ENCODE data around the gene FKBP11. TPM values are rescaled to one million over a fixed set of nuclear protein-coding genes. Genes with fewer than 3 reads are reported as not detected.

FKBP11 gene
- total RNA-seq, 3 donors from 2014 or later, result 3.7 to 15.7 (median 13.5) TPM

GRCh38 chr12:48930475-48930874 is 5.2 kb upstream of the FKBP11 start:
- H3K4me3 ChIP-seq, result no peak overlapping the region
- H3K4me1 ChIP-seq, result no peaks in the 10 kb centered on the region
- no peaks in the 10 kb centered on the region for H3K27me3 ChIP-seq
- intact Hi-C loops (cut with DNase I; ENCODE audit: low total_unique reads), result no loop called here
- no peak for DNase-seq (ENCODE audit: low spot score in 2 of 2)
- no peaks in the 10 kb centered on the region for H3K36me3 ChIP-seq
- TF ChIP-seq POLR2A (IDR thresholded peaks at IDR 0.05) (no peak), POLR2AphosphoS5 (IDR thresholded peaks at IDR 0.05) (no peak)
- TF ChIP-seq, protein P1, sequence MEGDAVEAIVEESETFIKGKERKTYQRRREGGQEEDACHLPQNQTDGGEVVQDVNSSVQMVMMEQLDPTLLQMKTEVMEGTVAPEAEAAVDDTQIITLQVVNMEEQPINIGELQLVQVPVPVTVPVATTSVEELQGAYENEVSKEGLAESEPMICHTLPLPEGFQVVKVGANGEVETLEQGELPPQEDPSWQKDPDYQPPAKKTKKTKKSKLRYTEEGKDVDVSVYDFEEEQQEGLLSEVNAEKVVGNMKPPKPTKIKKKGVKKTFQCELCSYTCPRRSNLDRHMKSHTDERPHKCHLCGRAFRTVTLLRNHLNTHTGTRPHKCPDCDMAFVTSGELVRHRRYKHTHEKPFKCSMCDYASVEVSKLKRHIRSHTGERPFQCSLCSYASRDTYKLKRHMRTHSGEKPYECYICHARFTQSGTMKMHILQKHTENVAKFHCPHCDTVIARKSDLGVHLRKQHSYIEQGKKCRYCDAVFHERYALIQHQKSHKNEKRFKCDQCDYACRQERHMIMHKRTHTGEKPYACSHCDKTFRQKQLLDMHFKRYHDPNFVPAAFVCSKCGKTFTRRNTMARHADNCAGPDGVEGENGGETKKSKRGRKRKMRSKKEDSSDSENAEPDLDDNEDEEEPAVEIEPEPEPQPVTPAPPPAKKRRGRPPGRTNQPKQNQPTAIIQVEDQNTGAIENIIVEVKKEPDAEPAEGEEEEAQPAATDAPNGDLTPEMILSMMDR (IDR thresholded peaks at IDR 0.05), result no peak
- no peak overlapping the region for H3K27ac ChIP-seq
- H3K9me3 ChIP-seq, result no peaks in the 10 kb centered on the region

GRCh38 chr12:48929551-48929950 is 4.3 kb upstream of the FKBP11 start:
- no peak for DNase-seq (ENCODE audit: low spot score in 2 of 2)
- TF ChIP-seq POLR2A (IDR thresholded peaks at IDR 0.05), result no peak
- TF ChIP-seq, protein P1 (IDR thresholded peaks at IDR 0.05), result no peak
- TF ChIP-seq POLR2AphosphoS5 (IDR thresholded peaks at IDR 0.05), result no peak
- no peak overlapping the region for H3K27ac ChIP-seq
- intact Hi-C loops (cut with DNase I; ENCODE audit: low total_unique reads), result no loop called here
- H3K4me3 ChIP-seq, result no peak overlapping the region
- no peaks in the 10 kb centered on the region for H3K4me1 ChIP-seq
- H3K27me3 ChIP-seq, result no peaks in the 10 kb centered on the region
- H3K36me3 ChIP-seq, result no peaks in the 10 kb centered on the region
- H3K9me3 ChIP-seq, result no peaks in the 10 kb centered on the region

DNA sequence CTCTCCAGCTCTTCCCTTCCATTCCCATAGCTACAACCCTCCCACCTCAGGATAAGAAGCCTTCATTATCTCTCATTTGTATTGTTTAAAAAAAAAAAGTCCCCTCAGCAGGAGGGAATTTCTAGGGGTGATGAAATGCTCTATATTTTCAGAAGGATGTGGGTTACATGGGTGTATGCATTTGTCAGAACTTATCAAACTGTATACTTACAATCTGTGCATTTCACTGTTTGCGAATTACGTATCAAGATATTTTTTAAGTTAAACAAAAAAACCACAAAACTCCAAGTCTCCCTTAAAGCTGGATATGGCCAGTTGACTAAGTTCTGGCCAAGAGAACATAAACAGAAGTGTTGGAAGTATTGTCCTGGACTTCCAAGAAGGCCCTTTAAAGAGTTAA is 2.0 kb upstream of the FKBP11 start:
- H3K27me3 ChIP-seq, result no peaks in the 10 kb centered on the region
- H3K36me3 ChIP-seq, result no peaks in the 10 kb centered on the region
- DNase-seq (ENCODE audit: low spot score in 2 of 2), result no peak
- H3K27ac ChIP-seq, result no peak overlapping the region
- no peaks in the 10 kb centered on the region for H3K9me3 ChIP-seq
- no peaks in the 10 kb centered on the region for H3K4me1 ChIP-seq
- TF ChIP-seq, protein P1 (IDR thresholded peaks at IDR 0.05), result no peak
- no peak overlapping the region for H3K4me3 ChIP-seq
- intact Hi-C loops (cut with DNase I; ENCODE audit: low total_unique reads), result no loop called here

GRCh38 chr12:48924617-48925303 is 532 bp downstream of the FKBP11 start:
- DNase-seq (ENCODE audit: low spot score in 2 of 2), result peak in 1 of 2 donors; percentile 49
- H3K27ac ChIP-seq, result peak overlapping the region; percentile 61 to 73
- H3K4me1 ChIP-seq, result no peaks in the 10 kb centered on the region
- peak overlapping the region; percentile 64 to 93 (median 87) for H3K4me3 ChIP-seq
- no peaks in the 10 kb centered on the region for H3K9me3 ChIP-seq
- no peaks in the 10 kb centered on the region for H3K36me3 ChIP-seq
- no peaks in the 10 kb centered on the region for H3K27me3 ChIP-seq
- no peak for TF ChIP-seq POLR2AphosphoS5 (IDR thresholded peaks at IDR 0.05)
- TF ChIP-seq, protein P1 (IDR thresholded peaks at IDR 0.05), result peak in 2 of 3 donors; percentile 27 to 46
- intact Hi-C loops (cut with DNase I; ENCODE audit: low total_unique reads), result no loop called here

GRCh38 chr12:48923117-48923516 is 2.2 kb downstream of the FKBP11 start:
- intact Hi-C loops (cut with DNase I; ENCODE audit: low total_unique reads), result no loop called here
- no peaks in the 10 kb centered on the region for H3K4me1 ChIP-seq
- H3K4me3 ChIP-seq, result no peak overlapping the region
- no peak overlapping the region for H3K27ac ChIP-seq
- TF ChIP-seq POLR2A (IDR thresholded peaks at IDR 0.05) (no peak), POLR2AphosphoS5 (IDR thresholded peaks at IDR 0.05) (no peak)
- TF ChIP-seq, protein P1 (IDR thresholded peaks at IDR 0.05), result no peak
- H3K36me3 ChIP-seq, result no peaks in the 10 kb centered on the region
- DNase-seq (ENCODE audit: low spot score in 2 of 2), result no peak
- no peaks in the 10 kb centered on the region for H3K27me3 ChIP-seq
- H3K9me3 ChIP-seq, result no peaks in the 10 kb centered on the region

Measured in breast epithelium (tissue), 4 donors.